H1 (cell line): Measurements from ENCODE around the gene RGP1.

ENCODE experiments used
- EZH2 ChIP-seq: fragments of 200-600 bp; sonication (generic); IDR thresholded peaks from 2 replicates; pipeline ENCODE4 v1.7.1; 2012; ENCODE audit warnings: low read depth, mild to moderate bottlenecking, moderate library complexity, low read length, inconsistent platforms; ENCODE audit not compliant: severe bottlenecking
- JUN ChIP-seq: IDR thresholded peaks from 2 replicates; pipeline ENCODE4 v1.6.1; 2011; ENCODE audit warnings: low read depth, mild to moderate bottlenecking, improper control_type of control experiment, low read length
- POLR2A ChIP-seq, 2 experiments: IDR thresholded peaks; 1 replicate in 1 of 2; 2 replicates in 1 of 2; pipeline ENCODE4 v1.6.1; 2011; ENCODE audit warnings: low read depth in 2 of 2, low read length in 2 of 2, mild to moderate bottlenecking in 2 of 2; ENCODE audit errors: control extremely low read depth in 1 of 2
- POLR2AphosphoS5 ChIP-seq: IDR thresholded peaks from 2 replicates; pipeline ENCODE4 v1.6.1; 2011; ENCODE audit warnings: low read depth, low read length
- RAD21 ChIP-seq, 2 experiments: IDR thresholded peaks in 1 of 2; conservative IDR thresholded peaks in 1 of 2; 2 replicates each; pipeline ENCODE4 v1.6.1; 2011; ENCODE audit warnings: low read depth in 2 of 2, low read length in 2 of 2, improper control_type of control experiment in 1 of 2, inconsistent platforms in 1 of 2, mild to moderate bottlenecking in 1 of 2, moderate library complexity in 1 of 2
- SIN3A ChIP-seq, 2 experiments: IDR thresholded peaks in 1 of 2; conservative IDR thresholded peaks in 1 of 2; 2 replicates each; pipeline ENCODE4 v1.6.1; 2011 to 2012; ENCODE audit warnings: low read length in 2 of 2, improper control_type of control experiment in 1 of 2, low read depth in 1 of 2, mild to moderate bottlenecking in 1 of 2
- TCF12 ChIP-seq: IDR thresholded peaks from 2 replicates; pipeline ENCODE4 v1.6.1; 2011; ENCODE audit warnings: low read depth, mild to moderate bottlenecking, low read length

GRCh38 chr9:35731415-35732184 lies 17.5 kb upstream of the RGP1 start:
- TF ChIP-seq SIN3A (conservative IDR thresholded peaks at IDR 0.05 in 1 of 2, IDR thresholded peaks at IDR 0.05 in 1 of 2; ENCODE audit: low read depth in 1 of 2, low read length in 2 of 2): no peak
- no peak for TF ChIP-seq RAD21 (IDR thresholded peaks at IDR 0.05 in 1 of 2, conservative IDR thresholded peaks at IDR 0.05 in 1 of 2; ENCODE audit: low read depth in 2 of 2, low read length in 2 of 2)
- no peak for TF ChIP-seq EZH2
- no peak for TF ChIP-seq JUN
- TF ChIP-seq POLR2AphosphoS5: no peak
- no peak for TF ChIP-seq TCF12
- no peak for TF ChIP-seq POLR2A (IDR thresholded peaks at IDR 0.05; ENCODE audit: control extremely low read depth in 1 of 2, low read depth in 2 of 2, low read length in 2 of 2)
